Measurements from ENCODE around the gene SH2D4B. TPM values are rescaled to one million over a fixed set of nuclear protein-coding genes. Genes with fewer than 3 reads are reported as not detected.

SH2D4B gene
- total and polyA plus RNA-seq, 9 donors = 0.04 to 0.20 (median 0.14) TPM; not detected in 3

- no peak for DNase-seq
- Histone ChIP-seq H3K9me3 (replicated peaks; ENCODE audit: control insufficient read depth, low read depth, low read length) (no peaks in the 10 kb centered on the region), H3K4me3 (ENCODE audit: low read length) (no peak overlapping the region), H3K27me3 (ENCODE audit: control insufficient read depth, insufficient read depth, low read length) (no peaks in the 10 kb centered on the region), H3K4me1 (ENCODE audit: control insufficient read depth, insufficient read depth, low read length) (peaks cover 65% of the 10 kb centered on the region), H3K27ac (ENCODE audit: low read length) (peak overlapping the region; percentile 67), H3K36me3 (ENCODE audit: control insufficient read depth, insufficient read depth, low read length) (peaks cover 28% of the 10 kb centered on the region)
- WGBS (ENCODE audit: insufficient coverage) = 70% methylated on average over 4 of the region's 5 CpGs
These were observed 32.7 kb upstream of the SH2D4B start for GRCh38 chr10:80504897-80505465.

GRCh38 chr10:80506189-80506575 lies 31.5 kb upstream of the SH2D4B start:
- no CpG with 5 or more reads among the region's 6 CpGs for WGBS (ENCODE audit: insufficient coverage)
- H3K27me3 ChIP-seq (ENCODE audit: control insufficient read depth, insufficient read depth, low read length) = no peaks in the 10 kb centered on the region
- peaks cover 59% of the 10 kb centered on the region for H3K4me1 ChIP-seq (ENCODE audit: control insufficient read depth, insufficient read depth, low read length)
- peaks cover 34% of the 10 kb centered on the region for H3K36me3 ChIP-seq (ENCODE audit: control insufficient read depth, insufficient read depth, low read length)
- no peak overlapping the region for H3K4me3 ChIP-seq (ENCODE audit: low read length)
- no peaks in the 10 kb centered on the region for H3K9me3 ChIP-seq (replicated peaks; ENCODE audit: control insufficient read depth, low read depth, low read length)
- no peak for DNase-seq
- no peak overlapping the region for H3K27ac ChIP-seq (ENCODE audit: low read length)

GRCh38 chr10:80506836-80507487 lies 30.7 kb upstream of the SH2D4B start:
- 86% methylated on average over 12 of the region's 13 CpGs for WGBS (ENCODE audit: insufficient coverage)
- Histone ChIP-seq H3K9me3 (replicated peaks; ENCODE audit: control insufficient read depth, low read depth, low read length) (no peaks in the 10 kb centered on the region), H3K4me1 (ENCODE audit: control insufficient read depth, insufficient read depth, low read length) (peaks cover 54% of the 10 kb centered on the region), H3K36me3 (ENCODE audit: control insufficient read depth, insufficient read depth, low read length) (peaks cover 40% of the 10 kb centered on the region), H3K27me3 (ENCODE audit: control insufficient read depth, insufficient read depth, low read length) (no peaks in the 10 kb centered on the region), H3K4me3 (ENCODE audit: low read length) (no peak overlapping the region), H3K27ac (ENCODE audit: low read length) (peak overlapping the region; percentile 51)
- no peak for DNase-seq

DNA sequence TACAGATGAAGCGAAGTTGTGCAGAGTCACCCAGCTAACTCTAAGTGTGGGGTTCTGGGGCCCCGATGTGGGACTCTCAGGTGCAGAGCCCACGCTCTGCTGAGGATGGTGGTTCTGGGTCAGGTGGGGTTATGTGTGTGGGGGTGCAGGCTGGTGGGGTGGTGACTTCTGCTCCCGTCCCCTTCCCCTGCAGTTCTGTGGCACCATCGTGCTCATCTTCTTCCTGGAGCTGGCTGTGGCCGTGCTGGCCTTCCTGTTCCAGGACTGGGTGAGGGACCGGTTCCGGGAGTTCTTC lies 28.6 kb upstream of the SH2D4B start:
- Histone ChIP-seq H3K4me1 (ENCODE audit: control insufficient read depth, insufficient read depth, low read length) (peaks cover 41% of the 10 kb centered on the region), H3K27me3 (ENCODE audit: control insufficient read depth, insufficient read depth, low read length) (no peaks in the 10 kb centered on the region), H3K4me3 (ENCODE audit: low read length) (no peak overlapping the region), H3K9me3 (replicated peaks; ENCODE audit: control insufficient read depth, low read depth, low read length) (no peaks in the 10 kb centered on the region), H3K36me3 (ENCODE audit: control insufficient read depth, insufficient read depth, low read length) (peaks cover 60% of the 10 kb centered on the region), H3K27ac (ENCODE audit: low read length) (peak overlapping the region; percentile 78)
- 92% methylated on average over 6 of the region's 8 CpGs for WGBS (ENCODE audit: insufficient coverage)
- DNase-seq = no peak

- peaks cover 36% of the 10 kb centered on the region for H3K4me1 ChIP-seq (ENCODE audit: control insufficient read depth, insufficient read depth, low read length)
- no peak overlapping the region for H3K4me3 ChIP-seq (ENCODE audit: low read length)
- H3K36me3 ChIP-seq (ENCODE audit: control insufficient read depth, insufficient read depth, low read length) = peaks cover 66% of the 10 kb centered on the region
- WGBS (ENCODE audit: insufficient coverage) = 72% methylated on average over 15 of the region's 18 CpGs
- H3K9me3 ChIP-seq (replicated peaks; ENCODE audit: control insufficient read depth, low read depth, low read length) = no peaks in the 10 kb centered on the region
- no peaks in the 10 kb centered on the region for H3K27me3 ChIP-seq (ENCODE audit: control insufficient read depth, insufficient read depth, low read length)
- DNase-seq = no peak
- H3K27ac ChIP-seq (ENCODE audit: low read length) = peak overlapping the region; percentile 78
These were observed 28.1 kb upstream of the SH2D4B start for GRCh38 chr10:80509403-80510161.

GRCh38 chr10:80512031-80512526 lies 25.6 kb upstream of the SH2D4B start:
- peaks cover 81% of the 10 kb centered on the region for H3K36me3 ChIP-seq (ENCODE audit: control insufficient read depth, insufficient read depth, low read length)
- no peaks in the 10 kb centered on the region for H3K27me3 ChIP-seq (ENCODE audit: control insufficient read depth, insufficient read depth, low read length)
- no peak overlapping the region for H3K27ac ChIP-seq (ENCODE audit: low read length)
- no peaks in the 10 kb centered on the region for H3K9me3 ChIP-seq (replicated peaks; ENCODE audit: control insufficient read depth, low read depth, low read length)
- WGBS (ENCODE audit: insufficient coverage) = 91% methylated on average over 6 of the region's 10 CpGs
- peaks cover 22% of the 10 kb centered on the region for H3K4me1 ChIP-seq (ENCODE audit: control insufficient read depth, insufficient read depth, low read length)
- DNase-seq = no peak
- no peak overlapping the region for H3K4me3 ChIP-seq (ENCODE audit: low read length)

DNA sequence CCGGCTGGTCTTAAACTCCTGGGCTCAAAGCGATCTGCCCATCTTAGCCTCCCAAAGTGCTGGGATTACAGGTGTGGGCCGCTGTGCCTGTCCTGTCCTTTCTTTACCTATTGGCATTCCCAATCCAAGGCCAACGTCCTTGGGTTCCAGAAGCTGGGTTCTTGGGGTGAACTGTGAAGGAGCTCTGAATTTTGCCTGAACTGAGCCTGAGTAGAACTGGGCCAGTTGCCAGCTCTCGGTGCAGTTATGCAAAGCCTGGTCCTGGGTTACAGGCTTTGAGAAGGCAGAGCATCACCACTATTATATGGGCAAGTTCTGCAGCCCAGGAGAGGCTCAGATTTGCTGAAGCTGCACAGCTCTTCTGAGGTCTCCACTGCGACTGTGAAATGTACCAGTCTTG lies 24.6 kb upstream of the SH2D4B start:
- no peak for DNase-seq
- Histone ChIP-seq H3K4me1 (ENCODE audit: control insufficient read depth, insufficient read depth, low read length) (peaks cover 17% of the 10 kb centered on the region), H3K36me3 (ENCODE audit: control insufficient read depth, insufficient read depth, low read length) (peaks cover 87% of the 10 kb centered on the region), H3K27me3 (ENCODE audit: control insufficient read depth, insufficient read depth, low read length) (no peaks in the 10 kb centered on the region), H3K9me3 (replicated peaks; ENCODE audit: control insufficient read depth, low read depth, low read length) (no peaks in the 10 kb centered on the region), H3K27ac (ENCODE audit: low read length) (no peak overlapping the region), H3K4me3 (ENCODE audit: low read length) (no peak overlapping the region)
- WGBS (ENCODE audit: insufficient coverage) = 100% methylated on average over 1 of the region's 6 CpGs

DNA sequence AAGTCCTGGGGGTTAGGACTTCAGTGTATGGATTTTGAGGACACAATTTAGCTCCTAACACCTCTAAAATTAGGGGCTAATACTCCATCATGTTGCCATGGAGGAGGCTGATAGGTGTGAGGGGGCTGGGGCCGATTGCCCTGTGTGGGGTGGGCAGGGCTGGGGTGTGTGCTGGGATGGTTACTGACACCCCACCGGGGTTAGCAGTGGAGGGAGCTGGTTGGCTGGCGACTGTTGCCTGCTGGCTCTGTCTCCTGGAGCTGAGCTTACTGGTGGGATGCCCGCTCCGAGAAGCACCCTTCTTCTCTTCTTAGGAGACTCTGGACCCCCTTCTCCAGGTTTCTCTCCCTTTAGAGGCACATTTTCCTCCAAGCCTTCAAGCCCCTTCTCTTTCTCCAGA lies 22.2 kb upstream of the SH2D4B start:
- H3K9me3 ChIP-seq (replicated peaks; ENCODE audit: control insufficient read depth, low read depth, low read length) = no peaks in the 10 kb centered on the region
- H3K4me3 ChIP-seq (ENCODE audit: low read length) = no peak overlapping the region
- peaks cover 25% of the 10 kb centered on the region for H3K4me1 ChIP-seq (ENCODE audit: control insufficient read depth, insufficient read depth, low read length)
- no CpG with 5 or more reads among the region's 5 CpGs for WGBS (ENCODE audit: insufficient coverage)
- DNase-seq = no peak
- H3K27ac ChIP-seq (ENCODE audit: low read length) = no peak overlapping the region
- no peaks in the 10 kb centered on the region for H3K27me3 ChIP-seq (ENCODE audit: control insufficient read depth, insufficient read depth, low read length)
- peaks cover 81% of the 10 kb centered on the region for H3K36me3 ChIP-seq (ENCODE audit: control insufficient read depth, insufficient read depth, low read length)

DNA sequence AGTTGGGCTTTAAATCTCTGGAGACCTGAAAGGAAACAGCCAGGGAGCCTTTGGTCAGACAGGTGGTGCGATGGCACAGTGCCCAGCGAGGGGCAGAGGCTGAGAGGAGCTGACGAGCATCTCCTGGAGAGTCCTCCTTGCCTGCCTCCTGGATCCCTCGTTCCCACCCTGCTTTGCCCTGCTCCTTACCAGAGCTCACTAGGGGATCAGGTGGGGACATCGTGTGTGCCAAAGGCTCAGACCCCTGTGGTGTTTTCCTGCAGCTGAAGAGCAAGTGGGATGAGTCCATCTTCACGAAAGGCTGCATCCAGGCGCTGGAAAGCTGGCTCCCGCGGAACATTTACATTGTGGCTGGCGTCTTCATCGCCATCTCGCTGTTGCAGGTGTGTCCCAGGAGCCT lies 21.8 kb upstream of the SH2D4B start:
- no peak for DNase-seq
- no peak overlapping the region for H3K27ac ChIP-seq (ENCODE audit: low read length)
- no peaks in the 10 kb centered on the region for H3K27me3 ChIP-seq (ENCODE audit: control insufficient read depth, insufficient read depth, low read length)
- H3K4me3 ChIP-seq (ENCODE audit: low read length) = no peak overlapping the region
- WGBS (ENCODE audit: insufficient coverage) = 99% methylated on average over 8 of the region's 12 CpGs
- H3K4me1 ChIP-seq (ENCODE audit: control insufficient read depth, insufficient read depth, low read length) = peaks cover 30% of the 10 kb centered on the region
- peaks cover 85% of the 10 kb centered on the region for H3K36me3 ChIP-seq (ENCODE audit: control insufficient read depth, insufficient read depth, low read length)
- H3K9me3 ChIP-seq (replicated peaks; ENCODE audit: control insufficient read depth, low read depth, low read length) = no peaks in the 10 kb centered on the region

- Histone ChIP-seq H3K27me3 (ENCODE audit: control insufficient read depth, insufficient read depth, low read length) (no peaks in the 10 kb centered on the region), H3K4me1 (ENCODE audit: control insufficient read depth, insufficient read depth, low read length) (peaks cover 31% of the 10 kb centered on the region), H3K36me3 (ENCODE audit: control insufficient read depth, insufficient read depth, low read length) (peaks cover 85% of the 10 kb centered on the region), H3K4me3 (ENCODE audit: low read length) (no peak overlapping the region), H3K27ac (ENCODE audit: low read length) (no peak overlapping the region), H3K9me3 (replicated peaks; ENCODE audit: control insufficient read depth, low read depth, low read length) (no peaks in the 10 kb centered on the region)
- DNase-seq = no peak
- WGBS (ENCODE audit: insufficient coverage) = 92% methylated on average over 5 of the region's 6 CpGs
These were observed 21.1 kb upstream of the SH2D4B start for GRCh38 chr10:80516506-80517075.
